CD4-positive, alpha-beta memory T cell (primary cell): Measurements from ENCODE around the gene SPATA21. TPM values are rescaled to one million over a fixed set of nuclear protein-coding genes. Genes with fewer than 3 reads are reported as not detected.

ENCODE experiments used
- CTCF ChIA-PET: fragments of 350-600 bp; sonication (Branson Sonifier 250); formaldehyde crosslinking; loops from one replicate; lab custom pipeline; 2021; ENCODE audit warnings: inconsistent platforms; ENCODE audit not compliant: partially characterized antibody; lab: Charles Lee
- POLR2A ChIA-PET: fragments of 350-600 bp; sonication (Branson Sonifier 250); formaldehyde crosslinking; loops from one replicate; lab custom pipeline; 2021; ENCODE audit not compliant: partially characterized antibody; lab: Charles Lee
- DNase-seq, 5 donors: peaks; one replicate each; pipeline versions ENCODE4 v3.0.0 to v3.0.0-alpha.2; 2020 to 2022; ENCODE audit warnings: mixed read lengths in 1 of 5
- H3K27ac ChIP-seq: one replicate; pipeline ENCODE4 v1.7.0; 2013; ENCODE audit warnings: low read depth, low read length
- H3K27me3 ChIP-seq: 2 replicates; pipeline ENCODE4 v1.7.0; 2013; ENCODE audit warnings: mild to moderate bottlenecking, low read length, moderate library complexity; ENCODE audit not compliant: insufficient read depth
- H3K36me3 ChIP-seq: 2 replicates; pipeline ENCODE4 v1.7.0; 2013; ENCODE audit warnings: mild to moderate bottlenecking, low read length, moderate library complexity; ENCODE audit not compliant: insufficient read depth
- H3K4me1 ChIP-seq: 2 replicates; pipeline ENCODE4 v1.7.0; 2013; ENCODE audit warnings: mild to moderate bottlenecking, low read length, moderate library complexity; ENCODE audit not compliant: insufficient read depth
- H3K4me3 ChIP-seq, 2 donors: one replicate each; pipeline ENCODE4 v1.7.0; 2013; ENCODE audit warnings: low read length in 2 of 2, mild to moderate bottlenecking in 1 of 2
- H3K9me3 ChIP-seq, 2 donors: one replicate each; pipeline ENCODE4 v1.7.0; 2013; ENCODE audit warnings: low read length in 2 of 2, control low read depth in 1 of 2; ENCODE audit not compliant: control insufficient read depth in 1 of 2
- H3K27ac Mint-ChIP-seq, 7 donors: one replicate each; pipeline ENCODE4 v1.8.0; 2020 to 2021; ENCODE audit warnings: mixed read lengths in 7 of 7, mild to moderate bottlenecking in 6 of 7, inconsistent platforms in 3 of 7, moderate library complexity in 3 of 7
- H3K27me3 Mint-ChIP-seq, 2 donors: one replicate each; pipeline ENCODE4 v1.8.0; 2020 to 2021; ENCODE audit warnings: mixed read lengths in 2 of 2
- H3K36me3 Mint-ChIP-seq, 2 donors: one replicate each; pipeline ENCODE4 v1.8.0; 2020 to 2021; ENCODE audit warnings: mixed read lengths in 2 of 2, inconsistent platforms in 1 of 2, mild to moderate bottlenecking in 1 of 2
- H3K4me1 Mint-ChIP-seq, 4 donors: one replicate each; pipeline ENCODE4 v1.8.0; 2020 to 2021; ENCODE audit warnings: mixed read lengths in 4 of 4, mild to moderate bottlenecking in 1 of 4
- H3K4me3 Mint-ChIP-seq, 8 donors: one replicate each; pipeline ENCODE4 v1.8.0; 2020 to 2021; ENCODE audit warnings: mixed read lengths in 8 of 8, mild to moderate bottlenecking in 7 of 8, moderate library complexity in 6 of 8, inconsistent platforms in 3 of 8
- H3K9me3 Mint-ChIP-seq, 8 donors: one replicate each; pipeline ENCODE4 v1.8.0; 2020 to 2021; ENCODE audit warnings: mixed read lengths in 8 of 8, mild to moderate bottlenecking in 5 of 8, inconsistent platforms in 3 of 8, moderate library complexity in 1 of 8
- intact Hi-C: fragments of 100-400 bp; cut with micrococcal nuclease; formaldehyde crosslinking; loops from one replicate; pipeline ENCODE4 v1.15.1; 2023
- polyA plus RNA-seq, 2 donors: library from polyadenylated mRNA; unstranded; fragments of 300-500 nt; fragmentation: Illumina TruSeq; gene quantifications; one replicate each; pipeline ENCODE4 v1.2.3, GENCODE V29; 2021
- total RNA-seq, 2 experiments: library from RNA; stranded (reverse); gene quantifications; one replicate each; pipeline ENCODE4 v1.2.3, GENCODE V29; 2021

Gene SPATA21
- total and polyA plus RNA-seq, 4 experiments from 2014 or later: not detected

- no peak overlapping the region for H3K27ac ChIP-seq
- ChIA-PET POLR2A (interaction anchor here (0.6 to 2.1 kb wide), 2 partner anchors 11 to 453 kb away, joined by 3 to 9 read pairs; partner anchors contain the start of gene NECAP2), CTCF (interaction anchor here (1.2 kb wide), 1 partner anchor 11 kb away, joined by 3 read pairs; the partner anchor contains the start of gene NECAP2)
- Mint-ChIP-seq H3K9me3 (no peaks in the 10 kb centered on the region), H3K4me1 (peaks cover 20 to 55% (median 35%) of the 10 kb centered on the region in 4 donors), H3K27me3 (no peaks in the 10 kb centered on the region), H3K4me3 (peak overlapping the region in 1 of 8 donors; percentile 13), H3K27ac (peak overlapping the region in 3 of 7 donors; percentile 17 to 66 (median 39)), H3K36me3 (peaks cover 55 to 89% of the 10 kb centered on the region in 2 donors)
- intact Hi-C loops: no loop called here
- no peak overlapping the region for H3K4me3 ChIP-seq
- H3K36me3 ChIP-seq: peaks cover 76% of the 10 kb centered on the region
- no peak for DNase-seq
- no peaks in the 10 kb centered on the region for H3K9me3 ChIP-seq
- H3K4me1 ChIP-seq: peaks cover 16% of the 10 kb centered on the region
- H3K27me3 ChIP-seq: no peaks in the 10 kb centered on the region
Observed at GRCh38 chr1:16451841-16452528, 14.8 kb upstream of the SPATA21 start.

GRCh38 chr1:16450863-16451481 lies 13.7 kb upstream of the SPATA21 start:
- Histone ChIP-seq H3K36me3 (peaks cover 73% of the 10 kb centered on the region), H3K4me1 (peaks cover 16% of the 10 kb centered on the region), H3K27me3 (no peaks in the 10 kb centered on the region), H3K4me3 (no peak overlapping the region), H3K27ac (no peak overlapping the region), H3K9me3 (no peaks in the 10 kb centered on the region)
- H3K27me3 Mint-ChIP-seq: no peaks in the 10 kb centered on the region
- intact Hi-C loops: no loop called here
- no peak overlapping the region for H3K4me3 Mint-ChIP-seq
- peaks cover 20 to 58% (median 35%) of the 10 kb centered on the region in 4 donors for H3K4me1 Mint-ChIP-seq
- ChIA-PET POLR2A (interaction anchor here (2.1 to 2.2 kb wide), 2 partner anchors 10 kb away, joined by 9 to 12 read pairs; partner anchors contain the start of gene NECAP2), CTCF (interaction anchor here (1.2 kb wide), 1 partner anchor 10 kb away, joined by 3 read pairs; the partner anchor contains the start of gene NECAP2)
- H3K9me3 Mint-ChIP-seq: no peaks in the 10 kb centered on the region
- H3K36me3 Mint-ChIP-seq: peaks cover 48 to 84% of the 10 kb centered on the region in 2 donors
- H3K27ac Mint-ChIP-seq: peak overlapping the region in 3 of 7 donors; percentile 43 to 73 (median 72)
- no peak for DNase-seq

- H3K4me1 Mint-ChIP-seq: peaks cover 20 to 61% (median 35%) of the 10 kb centered on the region in 4 donors
- peak overlapping the region in 6 of 7 donors; percentile 47 to 86 (median 61) for H3K27ac Mint-ChIP-seq
- CTCF ChIA-PET: interaction anchor here (0.9 to 1.0 kb wide), 2 partner anchors 9 to 98 kb away, joined by 3 to 5 read pairs; partner anchors contain the start of genes FBXO42 and NECAP2
- no peak for DNase-seq
- Histone ChIP-seq H3K36me3 (peaks cover 72% of the 10 kb centered on the region), H3K27ac (no peak overlapping the region), H3K4me3 (no peak overlapping the region), H3K27me3 (no peaks in the 10 kb centered on the region), H3K9me3 (no peaks in the 10 kb centered on the region), H3K4me1 (peaks cover 22% of the 10 kb centered on the region)
- H3K27me3 Mint-ChIP-seq: no peaks in the 10 kb centered on the region
- peaks cover 43 to 78% of the 10 kb centered on the region in 2 donors for H3K36me3 Mint-ChIP-seq
- intact Hi-C loops: no loop called here
- no peaks in the 10 kb centered on the region for H3K9me3 Mint-ChIP-seq
- POLR2A ChIA-PET: interaction anchor here (0.5 to 2.2 kb wide), 4 partner anchors 8 to 64 kb away, joined by 3 to 12 read pairs (median 3); partner anchors contain the start of gene NECAP2
- peak overlapping the region in 1 of 8 donors; percentile 40 for H3K4me3 Mint-ChIP-seq
Observed at GRCh38 chr1:16449666-16450065, 12.4 kb upstream of the SPATA21 start.

GRCh38 chr1:16449065-16449464 lies 11.8 kb upstream of the SPATA21 start:
- intact Hi-C loops: no loop called here
- ChIA-PET CTCF (no interaction called here), POLR2A (interaction anchor here (1.2 to 2.2 kb wide), 2 partner anchors 8 to 28 kb away, joined by 3 to 12 read pairs; partner anchors contain the start of gene NECAP2)
- Mint-ChIP-seq H3K27me3 (no peaks in the 10 kb centered on the region), H3K4me1 (peaks cover 23 to 66% (median 39%) of the 10 kb centered on the region in 4 donors), H3K4me3 (peak overlapping the region in 1 of 8 donors; percentile 40), H3K27ac (peak overlapping the region in 5 of 7 donors; percentile 43 to 68 (median 54)), H3K36me3 (peaks cover 48 to 78% of the 10 kb centered on the region in 2 donors), H3K9me3 (no peaks in the 10 kb centered on the region)
- H3K27ac ChIP-seq: no peak overlapping the region
- no peak overlapping the region for H3K4me3 ChIP-seq
- no peaks in the 10 kb centered on the region for H3K9me3 ChIP-seq
- H3K36me3 ChIP-seq: peaks cover 75% of the 10 kb centered on the region
- peaks cover 28% of the 10 kb centered on the region for H3K4me1 ChIP-seq
- H3K27me3 ChIP-seq: no peaks in the 10 kb centered on the region
- DNase-seq: no peak

- Mint-ChIP-seq H3K9me3 (no peaks in the 10 kb centered on the region), H3K36me3 (peaks cover 56 to 80% of the 10 kb centered on the region in 2 donors), H3K4me3 (peak overlapping the region in 1 of 8 donors; percentile 13), H3K27me3 (no peaks in the 10 kb centered on the region), H3K4me1 (peaks cover 29 to 80% (median 51%) of the 10 kb centered on the region in 4 donors), H3K27ac (peak overlapping the region in 4 of 7 donors; percentile 12 to 52 (median 42))
- Histone ChIP-seq H3K27me3 (no peaks in the 10 kb centered on the region), H3K36me3 (peaks cover 88% of the 10 kb centered on the region), H3K4me3 (no peak overlapping the region), H3K9me3 (no peaks in the 10 kb centered on the region), H3K27ac (no peak overlapping the region), H3K4me1 (peaks cover 42% of the 10 kb centered on the region)
- intact Hi-C loops: no loop called here
- no peak for DNase-seq
- POLR2A ChIA-PET: no interaction called here
- CTCF ChIA-PET: no interaction called here
Observed at GRCh38 chr1:16447641-16448040, 10.4 kb upstream of the SPATA21 start.

- Mint-ChIP-seq H3K4me3 (peak overlapping the region in 1 of 8 donors; percentile 17), H3K9me3 (no peaks in the 10 kb centered on the region), H3K27me3 (no peaks in the 10 kb centered on the region), H3K27ac (peak overlapping the region in 1 of 7 donors; percentile 10), H3K4me1 (peaks cover 29 to 84% (median 53%) of the 10 kb centered on the region in 4 donors), H3K36me3 (peaks cover 50 to 78% of the 10 kb centered on the region in 2 donors)
- H3K27ac ChIP-seq: no peak overlapping the region
- no peak for DNase-seq
- ChIA-PET POLR2A (no interaction called here), CTCF (interaction anchor here (1.0 kb wide), 1 partner anchor 390 kb away, joined by 3 read pairs; no protein-coding TSS in a partner anchor)
- intact Hi-C loops: no loop called here
- H3K4me1 ChIP-seq: peaks cover 55% of the 10 kb centered on the region
- H3K4me3 ChIP-seq: no peak overlapping the region
- H3K36me3 ChIP-seq: peaks cover 81% of the 10 kb centered on the region
- H3K9me3 ChIP-seq: no peaks in the 10 kb centered on the region
- no peaks in the 10 kb centered on the region for H3K27me3 ChIP-seq
Observed at GRCh38 chr1:16446116-16446515, 8.9 kb upstream of the SPATA21 start.
